HL-60 (cell line): ENCODE data around the gene TGIF1.
A peak's percentile ranks its signal among the peaks of the same experiment; 100 is the strongest.

Experiments
- DNase-seq, 2 experiments: peaks; one replicate each; pipeline ENCODE4 v3.0.0-alpha.2; 2010 to 2020; ENCODE audit warnings: low read depth in 1 of 2, low spot score in 1 of 2
- H3K27ac ChIP-seq: fragments of 250-450 bp; sonication (Bioruptor Pico); replicated peaks from 2 replicates; pipeline ENCODE4 v1.5.1; 2020; ENCODE audit warnings: mild to moderate bottlenecking, moderate library complexity
- H3K27me3 ChIP-seq: fragments of 250-450 bp; sonication (Bioruptor Pico); 2 replicates; pipeline ENCODE4 v1.5.1; 2021; ENCODE audit warnings: mild to moderate bottlenecking, moderate library complexity; ENCODE audit not compliant: insufficient read depth, poor library complexity, severe bottlenecking
- H3K4me3 ChIP-seq: replicated peaks from 2 replicates; pipeline ENCODE4 v1.5.1; 2011; ENCODE audit warnings: mild to moderate bottlenecking, control low read depth, low read length; ENCODE audit not compliant: insufficient read depth
- GABPA ChIP-seq: IDR thresholded peaks from 2 replicates; pipeline ENCODE4 v1.6.1; 2012; ENCODE audit warnings: low read depth
- POLR2AphosphoS5 ChIP-seq: IDR thresholded peaks from 2 replicates; pipeline ENCODE4 v1.6.1; 2012; ENCODE audit warnings: low read depth
- SPI1 ChIP-seq: IDR thresholded peaks from 2 replicates; pipeline ENCODE4 v1.6.1; 2012; ENCODE audit warnings: low read depth, mild to moderate bottlenecking, borderline replicate concordance
- TF ChIP-seq, protein P1 (sequence below): IDR thresholded peaks from 2 replicates; pipeline ENCODE4 v1.6.1; 2012; ENCODE audit warnings: low read depth; ENCODE audit not compliant: insufficient replicate concordance
- TF ChIP-seq, protein P2 (sequence below): IDR thresholded peaks from one replicate; pipeline ENCODE4 v1.5.1; 2011; ENCODE audit warnings: low read length, control low read depth, inconsistent platforms; ENCODE audit not compliant: insufficient read depth

Gene TGIF1

DNA sequence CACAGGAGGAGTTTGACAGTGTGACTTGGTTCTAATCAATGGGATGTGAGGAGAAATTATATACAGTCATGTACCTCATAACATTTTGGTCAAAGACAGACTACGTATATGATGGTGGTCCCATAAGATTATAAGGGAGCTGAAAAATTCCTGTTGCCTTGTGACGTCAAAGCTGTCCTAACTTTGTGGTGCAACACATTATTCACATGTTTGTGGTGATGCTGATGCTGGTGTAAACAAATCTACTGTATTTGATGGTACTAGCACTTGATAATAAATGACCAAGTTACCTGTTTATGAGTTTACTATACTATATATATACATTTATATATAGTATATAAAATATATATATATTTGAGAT lies 29.1 kb upstream of the TGIF1 start:
- DNase-seq, result no peak
- H3K27me3 ChIP-seq, result no peaks in the 10 kb centered on the region
- TF ChIP-seq GABPA, result no peak
- TF ChIP-seq, protein P1, sequence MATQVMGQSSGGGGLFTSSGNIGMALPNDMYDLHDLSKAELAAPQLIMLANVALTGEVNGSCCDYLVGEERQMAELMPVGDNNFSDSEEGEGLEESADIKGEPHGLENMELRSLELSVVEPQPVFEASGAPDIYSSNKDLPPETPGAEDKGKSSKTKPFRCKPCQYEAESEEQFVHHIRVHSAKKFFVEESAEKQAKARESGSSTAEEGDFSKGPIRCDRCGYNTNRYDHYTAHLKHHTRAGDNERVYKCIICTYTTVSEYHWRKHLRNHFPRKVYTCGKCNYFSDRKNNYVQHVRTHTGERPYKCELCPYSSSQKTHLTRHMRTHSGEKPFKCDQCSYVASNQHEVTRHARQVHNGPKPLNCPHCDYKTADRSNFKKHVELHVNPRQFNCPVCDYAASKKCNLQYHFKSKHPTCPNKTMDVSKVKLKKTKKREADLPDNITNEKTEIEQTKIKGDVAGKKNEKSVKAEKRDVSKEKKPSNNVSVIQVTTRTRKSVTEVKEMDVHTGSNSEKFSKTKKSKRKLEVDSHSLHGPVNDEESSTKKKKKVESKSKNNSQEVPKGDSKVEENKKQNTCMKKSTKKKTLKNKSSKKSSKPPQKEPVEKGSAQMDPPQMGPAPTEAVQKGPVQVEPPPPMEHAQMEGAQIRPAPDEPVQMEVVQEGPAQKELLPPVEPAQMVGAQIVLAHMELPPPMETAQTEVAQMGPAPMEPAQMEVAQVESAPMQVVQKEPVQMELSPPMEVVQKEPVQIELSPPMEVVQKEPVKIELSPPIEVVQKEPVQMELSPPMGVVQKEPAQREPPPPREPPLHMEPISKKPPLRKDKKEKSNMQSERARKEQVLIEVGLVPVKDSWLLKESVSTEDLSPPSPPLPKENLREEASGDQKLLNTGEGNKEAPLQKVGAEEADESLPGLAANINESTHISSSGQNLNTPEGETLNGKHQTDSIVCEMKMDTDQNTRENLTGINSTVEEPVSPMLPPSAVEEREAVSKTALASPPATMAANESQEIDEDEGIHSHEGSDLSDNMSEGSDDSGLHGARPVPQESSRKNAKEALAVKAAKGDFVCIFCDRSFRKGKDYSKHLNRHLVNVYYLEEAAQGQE, result no peak
- no peak for TF ChIP-seq POLR2AphosphoS5
- TF ChIP-seq SPI1, result no peak
- TF ChIP-seq, protein P2, sequence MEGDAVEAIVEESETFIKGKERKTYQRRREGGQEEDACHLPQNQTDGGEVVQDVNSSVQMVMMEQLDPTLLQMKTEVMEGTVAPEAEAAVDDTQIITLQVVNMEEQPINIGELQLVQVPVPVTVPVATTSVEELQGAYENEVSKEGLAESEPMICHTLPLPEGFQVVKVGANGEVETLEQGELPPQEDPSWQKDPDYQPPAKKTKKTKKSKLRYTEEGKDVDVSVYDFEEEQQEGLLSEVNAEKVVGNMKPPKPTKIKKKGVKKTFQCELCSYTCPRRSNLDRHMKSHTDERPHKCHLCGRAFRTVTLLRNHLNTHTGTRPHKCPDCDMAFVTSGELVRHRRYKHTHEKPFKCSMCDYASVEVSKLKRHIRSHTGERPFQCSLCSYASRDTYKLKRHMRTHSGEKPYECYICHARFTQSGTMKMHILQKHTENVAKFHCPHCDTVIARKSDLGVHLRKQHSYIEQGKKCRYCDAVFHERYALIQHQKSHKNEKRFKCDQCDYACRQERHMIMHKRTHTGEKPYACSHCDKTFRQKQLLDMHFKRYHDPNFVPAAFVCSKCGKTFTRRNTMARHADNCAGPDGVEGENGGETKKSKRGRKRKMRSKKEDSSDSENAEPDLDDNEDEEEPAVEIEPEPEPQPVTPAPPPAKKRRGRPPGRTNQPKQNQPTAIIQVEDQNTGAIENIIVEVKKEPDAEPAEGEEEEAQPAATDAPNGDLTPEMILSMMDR, result no peak
- no peak overlapping the region for H3K4me3 ChIP-seq
- H3K27ac ChIP-seq, result no peak overlapping the region

DNA sequence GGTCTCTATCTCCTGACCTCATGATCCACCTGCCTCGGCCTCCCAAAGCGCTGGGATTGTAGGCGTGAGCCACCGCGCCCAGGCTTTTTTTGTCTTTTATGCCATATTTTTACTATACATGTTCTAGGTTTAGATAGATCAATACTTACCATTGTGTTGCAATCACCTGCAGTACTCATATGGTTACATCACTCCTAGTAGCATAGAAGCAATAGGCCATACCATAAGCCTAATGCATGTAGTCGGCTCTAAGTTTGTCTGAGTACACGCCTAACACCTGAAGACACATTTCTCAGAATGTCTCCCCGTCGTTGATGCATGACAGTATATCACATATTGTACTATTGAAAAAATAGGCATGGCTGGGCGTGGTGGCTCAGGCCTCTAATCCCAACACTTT lies 27.1 kb upstream of the TGIF1 start:
- Histone ChIP-seq H3K4me3 (no peak overlapping the region), H3K27me3 (no peaks in the 10 kb centered on the region), H3K27ac (no peak overlapping the region)
- no peak for DNase-seq
- TF ChIP-seq, protein P2, result no peak
- TF ChIP-seq GABPA (no peak), POLR2AphosphoS5 (no peak), SPI1 (no peak)
- TF ChIP-seq, protein P1, result no peak

DNA sequence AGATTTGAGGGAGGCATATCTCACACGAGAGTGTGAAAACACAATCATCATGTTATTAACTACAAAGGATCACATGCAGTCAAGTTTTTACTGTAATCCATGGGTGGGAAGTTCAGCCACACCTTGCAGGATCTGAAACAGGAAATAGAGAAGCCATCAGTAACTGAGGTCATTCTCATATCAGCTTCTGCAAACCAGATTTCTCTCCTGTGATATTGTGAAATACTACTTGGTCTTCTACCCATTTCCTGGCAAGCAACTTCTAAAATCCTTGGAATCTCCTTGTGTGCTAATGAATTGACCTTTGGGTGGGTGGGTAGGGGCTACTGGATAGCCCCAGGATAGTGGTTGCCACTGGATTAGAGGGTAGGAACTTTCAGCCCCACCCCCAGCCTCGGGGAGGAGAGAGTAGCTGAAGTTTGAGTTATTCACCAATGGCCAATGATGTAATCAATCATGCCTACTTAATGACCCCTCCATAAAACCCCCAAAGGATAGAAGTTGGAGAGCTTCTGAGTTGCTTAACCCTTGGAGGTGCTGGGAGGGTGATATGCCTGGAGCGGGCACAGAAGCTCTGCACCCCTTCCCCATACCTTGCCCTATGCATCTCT lies 25.6 kb upstream of the TGIF1 start:
- no peak for TF ChIP-seq GABPA
- no peak for TF ChIP-seq POLR2AphosphoS5
- TF ChIP-seq, protein P2, result no peak
- peak; percentile 31; the same call in 1 of the 2 replicates for TF ChIP-seq SPI1
- H3K27ac ChIP-seq, result no peak overlapping the region

DNA sequence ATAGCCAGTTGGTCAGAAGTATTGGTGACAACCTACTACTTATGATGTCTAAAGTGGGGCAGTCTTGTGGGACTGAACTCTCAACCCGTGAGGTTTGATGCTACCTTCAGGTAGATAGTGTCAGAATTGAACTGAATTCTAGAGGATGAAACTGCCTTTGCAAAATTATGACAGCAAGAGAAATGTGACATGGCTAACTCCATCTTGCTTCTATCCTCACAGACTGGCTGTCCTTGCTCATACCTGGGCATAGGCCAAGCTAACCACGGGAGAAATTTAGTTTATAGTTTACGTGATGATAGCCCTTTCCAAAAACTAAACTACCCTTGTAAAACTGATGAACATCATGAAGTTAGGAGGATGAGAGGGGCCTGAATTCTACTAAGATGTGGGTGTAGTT lies 24.9 kb upstream of the TGIF1 start:
- TF ChIP-seq SPI1 (no peak), POLR2AphosphoS5 (no peak), GABPA (no peak)
- TF ChIP-seq, protein P1, result no peak
- TF ChIP-seq, protein P2, result no peak
- Histone ChIP-seq H3K4me3 (no peak overlapping the region), H3K27ac (no peak overlapping the region), H3K27me3 (no peaks in the 10 kb centered on the region)
- no peak for DNase-seq

More for the DNA sequence above, 25.6 kb upstream of the TGIF1 start:
- no peak overlapping the region for H3K4me3 ChIP-seq
- DNase-seq, result peak in 1 of 2 experiments; percentile 26
- no peaks in the 10 kb centered on the region for H3K27me3 ChIP-seq
